Spinal cord (tissue), 10 donors: Measurements from ENCODE around the gene PLCG2. TPM values are rescaled to one million over a fixed set of nuclear protein-coding genes. Genes with fewer than 3 reads are reported as not detected.
"Not testable (repeated sequence)": the region's sequence is repeated elsewhere in the genome, so short reads cannot be mapped to it uniquely, and the experiment has no call there.

Experiments
- DNase-seq, 6 donors: peaks; one replicate each; pipeline versions ENCODE4 v3.0.0 to v3.0.0-alpha.2; 2013 to 2015; ENCODE audit warnings: low spot score in 6 of 6, low read depth in 4 of 6
- H3K27ac ChIP-seq: one replicate; pipeline ENCODE4 v1.5.1; 2013; ENCODE audit warnings: low read depth, low read length, control low read depth
- H3K27me3 ChIP-seq: one replicate; pipeline ENCODE4 v1.6.1; 2013; ENCODE audit warnings: low read length; ENCODE audit not compliant: control insufficient read depth, insufficient read depth
- H3K36me3 ChIP-seq: one replicate; pipeline ENCODE4 v1.6.1; 2013; ENCODE audit warnings: low read length; ENCODE audit not compliant: control insufficient read depth, insufficient read depth
- H3K4me1 ChIP-seq: one replicate; pipeline ENCODE4 v1.6.1; 2013; ENCODE audit warnings: low read length; ENCODE audit not compliant: control insufficient read depth, insufficient read depth
- H3K4me3 ChIP-seq: one replicate; pipeline ENCODE4 v1.5.1; 2013; ENCODE audit warnings: low read depth, low read length, control low read depth
- H3K9me3 ChIP-seq: one replicate; pipeline ENCODE4 v1.6.1; 2013; ENCODE audit warnings: low read length; ENCODE audit not compliant: control insufficient read depth, insufficient read depth
- WGBS: methylation state at CpG from one replicate; pipeline ENCODE4 v1.1.5; 2013; ENCODE audit warnings: missing lambda C conversion rate; ENCODE audit not compliant: insufficient coverage; 5-methylcytosine and 5-hydroxymethylcytosine counted together
- polyA plus RNA-seq, 2 donors: library from polyadenylated mRNA; unstranded; fragments of 120-200 nt; gene quantifications; one replicate each; pipeline ENCODE4 v1.2.1, GENCODE V29; 2013; ENCODE audit not compliant: insufficient read length in 2 of 2
- total RNA-seq, 2 donors: library from RNA; depleted of rRNA in 1 of 2; stranded (reverse); fragments of 120-200 nt in 1 of 2; fragments of >200 nt in 1 of 2; gene quantifications; one replicate each; pipeline versions ENCODE4 v1.2.3 to v1.2.4, GENCODE V29; 2013 to 2014
- donor health status: healthy.

PLCG2 gene
- total and polyA plus RNA-seq, 4 donors, result 7.3 to 13.6 (median 8.0) TPM

GRCh38 chr16:81796583-81797346 lies 17.7 kb downstream of the PLCG2 start:
- Histone ChIP-seq H3K4me1 (peaks cover 4% of the 10 kb centered on the region), H3K27me3 (no peaks in the 10 kb centered on the region), H3K9me3 (peaks cover under 1% of the 10 kb centered on the region), H3K4me3 (no peak overlapping the region), H3K27ac (no peak overlapping the region), H3K36me3 (no peaks in the 10 kb centered on the region)
- DNase-seq, result no peak
- WGBS, result 95% methylated on average over 7 of the region's 10 CpGs

GRCh38 chr16:81797443-81797842 lies 18.4 kb downstream of the PLCG2 start:
- Histone ChIP-seq H3K27me3 (no peaks in the 10 kb centered on the region), H3K9me3 (no peaks in the 10 kb centered on the region), H3K36me3 (no peaks in the 10 kb centered on the region), H3K27ac (no peak overlapping the region), H3K4me3 (no peak overlapping the region), H3K4me1 (peaks cover 4% of the 10 kb centered on the region)
- WGBS, result 94% methylated on average over 3 of the region's 6 CpGs
- DNase-seq, result no peak

DNA sequence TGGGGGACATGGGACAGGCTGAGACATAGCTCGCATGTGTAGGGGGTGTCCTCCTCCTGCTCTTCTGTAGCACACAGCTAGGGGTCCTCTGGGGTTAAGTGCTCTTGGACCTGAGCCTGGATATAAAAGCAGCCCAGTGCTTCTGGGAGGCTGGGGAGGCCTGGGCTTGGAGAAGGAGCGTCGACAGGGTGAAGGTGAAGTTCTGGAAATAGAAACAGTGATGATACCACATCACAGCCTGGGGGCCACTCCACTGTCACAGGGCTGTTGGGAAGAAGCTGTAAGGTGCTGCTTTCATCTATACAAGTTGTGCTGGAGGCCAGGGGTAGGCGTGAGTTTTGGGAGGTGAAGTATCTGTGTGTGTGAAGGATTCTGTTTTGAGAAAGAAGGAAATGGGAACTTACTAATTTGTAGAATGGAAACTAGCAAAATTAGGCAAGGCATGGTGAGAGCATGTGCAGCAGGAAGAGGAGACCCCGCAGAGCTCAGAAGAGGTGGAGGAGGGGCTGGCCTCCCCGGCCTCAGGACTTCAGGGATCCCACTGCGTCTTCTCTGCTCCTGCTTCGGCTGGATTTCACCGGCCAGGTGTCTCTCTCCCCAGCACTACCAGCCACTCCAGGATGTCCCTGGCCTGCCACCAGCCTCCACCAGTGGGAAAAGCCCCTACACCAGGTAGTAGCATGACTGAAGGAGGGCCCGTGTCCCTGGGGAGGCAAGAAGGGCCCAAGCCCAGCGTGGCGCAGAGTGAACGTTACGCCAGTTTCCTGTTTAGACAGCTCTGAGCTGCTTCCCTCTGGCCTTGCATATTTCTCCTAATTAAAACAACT lies 19.4 kb downstream of the PLCG2 start:
- 45% methylated on average over 13 of the region's 14 CpGs for WGBS
- no peak for DNase-seq
- Histone ChIP-seq H3K36me3 (no peaks in the 10 kb centered on the region), H3K9me3 (no peaks in the 10 kb centered on the region), H3K27me3 (no peaks in the 10 kb centered on the region), H3K27ac (no peak overlapping the region), H3K4me1 (peaks cover 4% of the 10 kb centered on the region), H3K4me3 (no peak overlapping the region)

GRCh38 chr16:81799138-81799504 lies 20.0 kb downstream of the PLCG2 start:
- no CpG with 5 or more reads among the region's 2 CpGs for WGBS
- H3K27me3 ChIP-seq, result no peaks in the 10 kb centered on the region
- peaks cover 4% of the 10 kb centered on the region for H3K4me1 ChIP-seq
- no peak for DNase-seq
- H3K4me3 ChIP-seq, result no peak overlapping the region
- H3K9me3 ChIP-seq, result no peaks in the 10 kb centered on the region
- H3K27ac ChIP-seq, result no peak overlapping the region
- no peaks in the 10 kb centered on the region for H3K36me3 ChIP-seq

DNA sequence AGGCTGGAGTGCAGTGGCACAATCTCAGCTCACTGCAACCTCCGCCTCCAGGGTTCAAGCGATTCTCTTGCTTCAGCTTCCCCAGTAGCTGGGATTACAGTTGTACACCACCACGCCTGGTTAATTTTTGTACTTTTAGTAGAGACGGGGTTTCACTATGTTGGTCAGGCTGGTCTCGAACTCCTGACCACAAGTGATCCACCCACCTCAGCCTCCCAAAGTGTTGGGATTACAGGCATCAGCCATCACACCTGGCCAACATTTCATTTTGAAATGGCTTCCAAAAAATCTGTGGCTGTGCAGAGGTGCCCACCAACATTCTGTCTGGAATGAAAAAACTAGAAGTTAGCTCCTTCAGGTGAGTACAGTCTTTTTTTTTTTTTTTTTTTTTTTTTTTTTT lies 22.6 kb downstream of the PLCG2 start:
- H3K4me3 ChIP-seq, DNase-seq, H3K36me3 ChIP-seq, H3K27me3 ChIP-seq, H3K9me3 ChIP-seq, H3K27ac ChIP-seq, H3K4me1 ChIP-seq: not testable (repeated sequence)
- no CpG with 5 or more reads among the region's 5 CpGs for WGBS

GRCh38 chr16:81803332-81803731 lies 24.2 kb downstream of the PLCG2 start:
- no peaks in the 10 kb centered on the region for H3K36me3 ChIP-seq
- H3K27ac ChIP-seq, result no peak overlapping the region
- peaks cover 4% of the 10 kb centered on the region for H3K4me1 ChIP-seq
- no peak overlapping the region for H3K4me3 ChIP-seq
- 100% methylated on average over 2 of the region's 3 CpGs for WGBS
- DNase-seq, result no peak
- H3K9me3 ChIP-seq, result no peaks in the 10 kb centered on the region
- no peaks in the 10 kb centered on the region for H3K27me3 ChIP-seq

DNA sequence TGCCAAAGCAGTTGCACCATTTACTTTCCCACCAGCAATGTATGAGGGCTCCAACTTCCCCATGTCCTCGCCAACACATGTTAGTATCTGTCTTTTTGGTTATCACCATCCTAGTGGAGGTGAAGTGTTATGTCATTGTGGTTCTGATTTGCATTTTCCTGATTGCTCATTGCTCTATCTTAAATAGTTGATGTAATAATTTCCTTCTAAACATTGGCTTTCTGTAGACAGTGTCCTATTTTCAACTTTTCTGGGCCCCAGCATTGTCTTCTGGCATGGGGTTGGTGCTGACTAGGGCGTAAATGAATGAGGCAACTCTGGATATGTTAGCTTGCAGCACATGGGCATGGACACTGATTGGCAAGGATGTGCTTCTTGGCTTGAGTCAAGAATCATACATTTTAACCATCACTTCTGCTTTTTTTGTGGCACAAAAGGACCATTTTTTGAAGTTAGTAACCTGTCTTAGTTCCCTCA lies 25.1 kb downstream of the PLCG2 start:
- Histone ChIP-seq H3K27ac (no peak overlapping the region), H3K36me3 (no peaks in the 10 kb centered on the region), H3K4me3 (no peak overlapping the region), H3K27me3 (no peaks in the 10 kb centered on the region), H3K4me1 (no peaks in the 10 kb centered on the region), H3K9me3 (no peaks in the 10 kb centered on the region)
- DNase-seq, result no peak
- no CpG with 5 or more reads among the region's 2 CpGs for WGBS

DNA sequence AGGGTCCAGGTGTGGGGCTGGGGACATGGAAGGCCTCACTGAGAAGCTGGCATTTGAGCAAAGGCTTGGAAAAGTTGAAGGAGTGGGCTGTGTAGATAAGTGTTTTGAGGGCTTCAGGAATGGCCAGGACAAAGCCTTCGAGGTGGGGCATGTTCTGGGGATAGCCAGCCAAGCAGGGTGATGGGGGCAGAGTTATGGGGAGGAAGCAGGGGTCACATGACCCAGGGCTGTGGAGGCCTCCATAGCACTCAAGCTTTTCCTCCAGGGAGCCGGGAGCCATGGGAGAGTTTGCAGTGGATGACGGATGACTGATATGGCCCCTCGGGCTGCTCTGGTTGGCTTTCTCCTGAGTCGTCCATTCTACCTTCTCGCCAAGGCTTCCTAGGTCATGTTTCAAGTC lies 27.6 kb downstream of the PLCG2 start:
- H3K27ac ChIP-seq, result no peak overlapping the region
- H3K36me3 ChIP-seq, result no peaks in the 10 kb centered on the region
- no peak overlapping the region for H3K4me3 ChIP-seq
- H3K9me3 ChIP-seq, result no peaks in the 10 kb centered on the region
- no peaks in the 10 kb centered on the region for H3K4me1 ChIP-seq
- no peak for DNase-seq
- H3K27me3 ChIP-seq, result no peaks in the 10 kb centered on the region
- WGBS, result 86% methylated on average over 5 of the region's 6 CpGs

DNA sequence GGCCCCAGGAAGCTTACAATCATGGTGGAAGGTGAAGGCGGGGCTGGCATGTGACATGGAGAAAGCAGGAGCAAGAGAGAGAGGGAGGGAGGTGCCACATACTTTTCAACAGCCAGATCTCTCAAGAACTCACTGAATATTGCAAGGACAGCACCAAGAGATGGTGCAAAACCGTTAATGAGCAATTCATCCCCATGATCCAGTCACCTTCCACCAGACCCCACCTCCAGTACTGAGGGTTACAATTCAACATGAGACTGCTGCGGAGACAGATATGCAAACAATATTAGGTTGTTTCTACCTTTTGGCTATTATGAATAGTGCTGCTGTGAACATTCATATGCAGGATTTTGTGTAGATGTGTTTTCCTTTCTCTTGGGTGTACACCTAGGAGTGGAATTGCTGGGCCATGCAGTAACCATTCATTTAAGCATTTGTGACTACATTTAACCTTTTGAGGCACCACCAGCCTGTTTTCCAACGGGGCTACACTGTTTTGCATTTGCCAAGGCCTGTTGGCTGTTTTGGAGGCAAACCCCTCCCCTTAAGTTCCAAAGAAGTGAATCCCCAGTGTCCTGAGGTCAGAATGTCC lies 28.8 kb downstream of the PLCG2 start:
- Histone ChIP-seq H3K9me3 (no peaks in the 10 kb centered on the region), H3K36me3 (no peaks in the 10 kb centered on the region), H3K4me3 (no peak overlapping the region), H3K4me1 (no peaks in the 10 kb centered on the region), H3K27ac (no peak overlapping the region), H3K27me3 (no peaks in the 10 kb centered on the region)
- no peak for DNase-seq
- WGBS, result 100% methylated on average over 1 of the region's 4 CpGs
